GM19240 (cell line): Measurements from ENCODE around the gene MBNL2.
"Not testable (repeated sequence)": the region's sequence is repeated elsewhere in the genome, so short reads cannot be mapped to it uniquely, and the experiment has no call there.

Source experiments
- DNase-seq: peaks from one replicate; pipeline ENCODE4 v3.0.0; 2011; ENCODE audit warnings: low spot score; ENCODE audit not compliant: insufficient read length

Gene MBNL2

GRCh38 chr13:97221989-97222700, at the start of gene MBNL2:
TSS of gene MBNL2 (plus strand) at chr13:97222333. CDS start at chr13:97276236, 53,903 bp downstream.
- peak; percentile 55 for DNase-seq

- DNase-seq = no peak
Measured at GRCh38 chr13:97174638-97175037, 47.5 kb upstream of the MBNL2 start.

GRCh38 chr13:97175041-97175440, 47.1 kb upstream of the MBNL2 start:
- no peak for DNase-seq

GRCh38 chr13:97179501-97179900, 42.6 kb upstream of the MBNL2 start:
- DNase-seq = no peak

GRCh38 chr13:97182111-97182890, 39.8 kb upstream of the MBNL2 start:
- DNase-seq = no peak

- DNase-seq = no peak
Measured at GRCh38 chr13:97185291-97185690, 36.8 kb upstream of the MBNL2 start.

GRCh38 chr13:97185751-97186150, 36.4 kb upstream of the MBNL2 start:
- DNase-seq = no peak

- DNase-seq = no peak
Measured at GRCh38 chr13:97188207-97188606, 33.9 kb upstream of the MBNL2 start.

- no peak for DNase-seq
Measured at GRCh38 chr13:97189928-97190327, 32.2 kb upstream of the MBNL2 start.

- no peak for DNase-seq
Measured at GRCh38 chr13:97191142-97191541, 31.0 kb upstream of the MBNL2 start.

- no peak for DNase-seq
Measured at GRCh38 chr13:97191615-97192014, 30.5 kb upstream of the MBNL2 start.

- no peak for DNase-seq
Measured at GRCh38 chr13:97192166-97192565, 30.0 kb upstream of the MBNL2 start.

GRCh38 chr13:97193577-97193976, 28.6 kb upstream of the MBNL2 start:
- DNase-seq = no peak

GRCh38 chr13:97194479-97194878, 27.7 kb upstream of the MBNL2 start:
- DNase-seq = no peak

- DNase-seq = no peak
Measured at GRCh38 chr13:97196340-97196739, 25.8 kb upstream of the MBNL2 start.

GRCh38 chr13:97198753-97199152, 23.4 kb upstream of the MBNL2 start:
- no peak for DNase-seq

GRCh38 chr13:97199451-97199850, 22.7 kb upstream of the MBNL2 start:
- no peak for DNase-seq

- DNase-seq = no peak
Measured at GRCh38 chr13:97200081-97200942, 21.8 kb upstream of the MBNL2 start.

GRCh38 chr13:97202761-97203160, 19.4 kb upstream of the MBNL2 start:
- no peak for DNase-seq

- no peak for DNase-seq
Measured at GRCh38 chr13:97205465-97205864, 16.7 kb upstream of the MBNL2 start.

GRCh38 chr13:97205982-97206381, 16.2 kb upstream of the MBNL2 start:
- DNase-seq = no peak

- DNase-seq = not testable (repeated sequence)
Measured at GRCh38 chr13:97207252-97207651, 14.9 kb upstream of the MBNL2 start.
